GM23338 (cell line): ENCODE data around the gene ADAD2.
"Not testable (repeated sequence)": the region's sequence is repeated elsewhere in the genome, so short reads cannot be mapped to it uniquely, and the experiment has no call there.

ENCODE experiments used
- EZH2 ChIP-seq: fragments of 200-600 bp; sonication (generic); IDR thresholded peaks from one replicate; pipeline ENCODE4 v1.8.0; 2017; ENCODE audit warnings: antibody characterized with exemption, mild to moderate bottlenecking, low read depth; ENCODE audit not compliant: unreplicated experiment
- EZH2phosphoT487 ChIP-seq: fragments of 200-600 bp; sonication (generic); IDR thresholded peaks from one replicate; pipeline ENCODE4 v1.8.1; 2018; ENCODE audit warnings: antibody characterized with exemption; ENCODE audit not compliant: unreplicated experiment
- JUNB ChIP-seq: IDR thresholded peaks from one replicate; pipeline ENCODE4 v1.6.1; 2016; ENCODE audit warnings: antibody characterized with exemption; ENCODE audit not compliant: unreplicated experiment
- POLR2AphosphoS5 ChIP-seq: IDR thresholded peaks from 2 replicates; pipeline ENCODE4 v1.6.1; 2016; ENCODE audit warnings: antibody characterized with exemption, low read depth
- TF ChIP-seq, protein P1 (sequence below), 2 experiments: fragments of 200-600 bp in 1 of 2; sonication (generic) in 1 of 2; conservative IDR thresholded peaks; 2 replicates each; pipeline versions ENCODE4 v1.5.1 to v1.6.1; 2016 to 2017; ENCODE audit warnings: antibody characterized with exemption in 2 of 2, low read depth in 2 of 2, mild to moderate bottlenecking in 2 of 2, moderate library complexity in 1 of 2
- TF ChIP-seq, protein P2 (sequence below): IDR thresholded peaks from one replicate; pipeline ENCODE4 v1.6.1; 2018; ENCODE audit warnings: antibody characterized with exemption; ENCODE audit not compliant: unreplicated experiment

DNA sequence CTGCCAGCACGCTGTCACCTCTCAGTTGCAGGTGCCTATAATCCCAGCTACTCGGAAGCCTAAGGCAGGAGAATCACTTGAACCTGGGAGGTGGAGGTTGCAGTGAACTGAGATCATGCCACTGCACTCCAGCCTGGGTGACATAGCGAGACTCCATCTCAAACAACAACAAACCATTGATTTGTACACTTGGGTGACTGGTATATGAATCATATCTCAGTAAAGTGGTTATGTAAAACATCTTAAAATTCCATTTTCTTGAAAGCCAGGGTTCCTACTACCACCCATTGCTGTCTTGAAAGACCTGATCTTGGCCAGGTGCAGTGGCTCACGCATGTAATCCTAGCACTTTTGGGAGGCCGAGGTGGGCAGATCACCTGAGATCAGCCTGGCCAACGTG lies 14.2 kb downstream of the ADAD2 start:
- TF ChIP-seq, protein P1, sequence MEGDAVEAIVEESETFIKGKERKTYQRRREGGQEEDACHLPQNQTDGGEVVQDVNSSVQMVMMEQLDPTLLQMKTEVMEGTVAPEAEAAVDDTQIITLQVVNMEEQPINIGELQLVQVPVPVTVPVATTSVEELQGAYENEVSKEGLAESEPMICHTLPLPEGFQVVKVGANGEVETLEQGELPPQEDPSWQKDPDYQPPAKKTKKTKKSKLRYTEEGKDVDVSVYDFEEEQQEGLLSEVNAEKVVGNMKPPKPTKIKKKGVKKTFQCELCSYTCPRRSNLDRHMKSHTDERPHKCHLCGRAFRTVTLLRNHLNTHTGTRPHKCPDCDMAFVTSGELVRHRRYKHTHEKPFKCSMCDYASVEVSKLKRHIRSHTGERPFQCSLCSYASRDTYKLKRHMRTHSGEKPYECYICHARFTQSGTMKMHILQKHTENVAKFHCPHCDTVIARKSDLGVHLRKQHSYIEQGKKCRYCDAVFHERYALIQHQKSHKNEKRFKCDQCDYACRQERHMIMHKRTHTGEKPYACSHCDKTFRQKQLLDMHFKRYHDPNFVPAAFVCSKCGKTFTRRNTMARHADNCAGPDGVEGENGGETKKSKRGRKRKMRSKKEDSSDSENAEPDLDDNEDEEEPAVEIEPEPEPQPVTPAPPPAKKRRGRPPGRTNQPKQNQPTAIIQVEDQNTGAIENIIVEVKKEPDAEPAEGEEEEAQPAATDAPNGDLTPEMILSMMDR (conservative IDR thresholded peaks at IDR 0.05; ENCODE audit: low read depth in 2 of 2): not testable (repeated sequence)
- not testable (repeated sequence) for TF ChIP-seq EZH2, POLR2AphosphoS5, JUNB, EZH2phosphoT487
- TF ChIP-seq, protein P2, sequence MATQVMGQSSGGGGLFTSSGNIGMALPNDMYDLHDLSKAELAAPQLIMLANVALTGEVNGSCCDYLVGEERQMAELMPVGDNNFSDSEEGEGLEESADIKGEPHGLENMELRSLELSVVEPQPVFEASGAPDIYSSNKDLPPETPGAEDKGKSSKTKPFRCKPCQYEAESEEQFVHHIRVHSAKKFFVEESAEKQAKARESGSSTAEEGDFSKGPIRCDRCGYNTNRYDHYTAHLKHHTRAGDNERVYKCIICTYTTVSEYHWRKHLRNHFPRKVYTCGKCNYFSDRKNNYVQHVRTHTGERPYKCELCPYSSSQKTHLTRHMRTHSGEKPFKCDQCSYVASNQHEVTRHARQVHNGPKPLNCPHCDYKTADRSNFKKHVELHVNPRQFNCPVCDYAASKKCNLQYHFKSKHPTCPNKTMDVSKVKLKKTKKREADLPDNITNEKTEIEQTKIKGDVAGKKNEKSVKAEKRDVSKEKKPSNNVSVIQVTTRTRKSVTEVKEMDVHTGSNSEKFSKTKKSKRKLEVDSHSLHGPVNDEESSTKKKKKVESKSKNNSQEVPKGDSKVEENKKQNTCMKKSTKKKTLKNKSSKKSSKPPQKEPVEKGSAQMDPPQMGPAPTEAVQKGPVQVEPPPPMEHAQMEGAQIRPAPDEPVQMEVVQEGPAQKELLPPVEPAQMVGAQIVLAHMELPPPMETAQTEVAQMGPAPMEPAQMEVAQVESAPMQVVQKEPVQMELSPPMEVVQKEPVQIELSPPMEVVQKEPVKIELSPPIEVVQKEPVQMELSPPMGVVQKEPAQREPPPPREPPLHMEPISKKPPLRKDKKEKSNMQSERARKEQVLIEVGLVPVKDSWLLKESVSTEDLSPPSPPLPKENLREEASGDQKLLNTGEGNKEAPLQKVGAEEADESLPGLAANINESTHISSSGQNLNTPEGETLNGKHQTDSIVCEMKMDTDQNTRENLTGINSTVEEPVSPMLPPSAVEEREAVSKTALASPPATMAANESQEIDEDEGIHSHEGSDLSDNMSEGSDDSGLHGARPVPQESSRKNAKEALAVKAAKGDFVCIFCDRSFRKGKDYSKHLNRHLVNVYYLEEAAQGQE: not testable (repeated sequence)
